ENCODE results near the gene RNF152. TPM values are rescaled to one million over a fixed set of nuclear protein-coding genes. Genes with fewer than 3 reads are reported as not detected.
"Not testable (repeated sequence)": the region's sequence is repeated elsewhere in the genome, so short reads cannot be mapped to it uniquely, and the experiment has no call there.

RNF152 gene
- total RNA-seq, 2 donors from 2014 or later: 7.7 to 11.3 TPM

DNA sequence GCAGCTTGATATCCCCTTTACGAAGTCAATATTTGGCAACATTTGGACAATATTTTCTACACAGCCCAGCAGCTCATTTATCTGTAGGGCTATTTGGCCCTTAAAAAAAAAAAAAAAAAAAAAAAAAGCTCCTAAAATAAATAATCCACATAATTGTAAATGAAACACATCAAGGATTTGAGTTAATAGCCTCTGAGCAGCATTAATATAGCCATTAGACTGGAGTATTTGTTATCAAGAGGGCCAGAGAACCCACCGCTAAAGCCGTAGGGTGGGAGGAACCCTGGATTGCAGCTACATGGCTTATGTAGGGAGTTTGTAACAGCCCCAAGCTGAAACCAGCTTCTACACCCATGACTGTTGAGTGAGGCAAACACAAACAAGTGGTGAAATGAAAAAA is 84.5 kb downstream of the RNF152 start:
- H3K27me3 ChIP-seq: no peaks in the 10 kb centered on the region
- H3K4me3 ChIP-seq: no peak overlapping the region
- no peak for DNase-seq (ENCODE audit: low spot score)
- no peaks in the 10 kb centered on the region for H3K9me3 ChIP-seq
- TF ChIP-seq, protein P1, sequence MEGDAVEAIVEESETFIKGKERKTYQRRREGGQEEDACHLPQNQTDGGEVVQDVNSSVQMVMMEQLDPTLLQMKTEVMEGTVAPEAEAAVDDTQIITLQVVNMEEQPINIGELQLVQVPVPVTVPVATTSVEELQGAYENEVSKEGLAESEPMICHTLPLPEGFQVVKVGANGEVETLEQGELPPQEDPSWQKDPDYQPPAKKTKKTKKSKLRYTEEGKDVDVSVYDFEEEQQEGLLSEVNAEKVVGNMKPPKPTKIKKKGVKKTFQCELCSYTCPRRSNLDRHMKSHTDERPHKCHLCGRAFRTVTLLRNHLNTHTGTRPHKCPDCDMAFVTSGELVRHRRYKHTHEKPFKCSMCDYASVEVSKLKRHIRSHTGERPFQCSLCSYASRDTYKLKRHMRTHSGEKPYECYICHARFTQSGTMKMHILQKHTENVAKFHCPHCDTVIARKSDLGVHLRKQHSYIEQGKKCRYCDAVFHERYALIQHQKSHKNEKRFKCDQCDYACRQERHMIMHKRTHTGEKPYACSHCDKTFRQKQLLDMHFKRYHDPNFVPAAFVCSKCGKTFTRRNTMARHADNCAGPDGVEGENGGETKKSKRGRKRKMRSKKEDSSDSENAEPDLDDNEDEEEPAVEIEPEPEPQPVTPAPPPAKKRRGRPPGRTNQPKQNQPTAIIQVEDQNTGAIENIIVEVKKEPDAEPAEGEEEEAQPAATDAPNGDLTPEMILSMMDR (IDR thresholded peaks at IDR 0.05): no peak
- H3K4me1 ChIP-seq: no peaks in the 10 kb centered on the region
- H3K27ac ChIP-seq: no peak overlapping the region
- H3K36me3 ChIP-seq: no peaks in the 10 kb centered on the region

- TF ChIP-seq, protein P1 (IDR thresholded peaks at IDR 0.05): no peak
- H3K36me3 ChIP-seq: no peaks in the 10 kb centered on the region
- no peaks in the 10 kb centered on the region for H3K4me1 ChIP-seq
- H3K4me3 ChIP-seq: no peak overlapping the region
- H3K27ac ChIP-seq: no peak overlapping the region
- no peaks in the 10 kb centered on the region for H3K9me3 ChIP-seq
- DNase-seq (ENCODE audit: low spot score): no peak
- H3K27me3 ChIP-seq: no peaks in the 10 kb centered on the region
These were observed 89.4 kb downstream of the RNF152 start for GRCh38 chr18:61803393-61803792.

DNA sequence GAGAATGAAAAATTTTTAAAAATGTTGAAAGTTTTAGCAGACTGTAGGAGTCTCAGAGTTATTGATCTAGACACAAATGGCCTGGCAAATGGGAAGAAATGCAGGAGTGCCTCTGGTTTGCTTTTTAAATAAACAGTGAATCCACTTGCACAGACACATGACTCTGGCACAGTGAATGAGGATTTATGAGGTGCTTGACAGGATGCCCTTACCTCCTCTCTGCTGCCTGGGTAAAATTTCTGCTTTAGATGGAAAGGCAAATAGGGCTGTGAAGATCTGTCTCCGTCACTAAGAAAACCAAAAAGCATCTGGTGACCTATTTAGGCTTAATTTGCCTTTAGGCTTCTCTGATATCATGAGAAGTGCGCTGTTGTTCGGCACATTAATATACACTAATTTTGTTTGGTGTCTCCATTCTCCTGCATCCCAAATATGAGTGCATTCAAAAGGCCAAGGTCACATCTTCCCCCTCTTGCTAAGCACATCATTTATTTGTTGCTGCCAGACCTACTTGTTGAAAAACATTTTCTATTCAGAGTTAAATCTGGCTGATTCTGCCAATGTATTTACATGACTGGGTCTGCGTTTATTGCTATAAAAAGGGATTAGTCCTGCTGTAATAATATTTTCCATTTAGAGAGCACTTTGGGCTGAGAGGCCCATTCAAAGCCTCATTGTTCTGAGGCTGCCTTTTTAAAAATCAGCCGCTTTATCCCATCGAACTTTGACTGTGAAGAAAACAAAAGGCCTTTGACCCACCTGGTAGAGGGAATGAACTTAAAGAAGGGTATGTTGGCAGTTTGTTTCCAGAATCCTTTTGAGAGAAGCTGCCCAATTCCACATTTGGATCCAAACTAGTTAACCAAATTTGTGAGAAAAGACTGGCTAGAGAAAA is 94.9 kb downstream of the RNF152 start:
- Histone ChIP-seq H3K4me3 (no peak overlapping the region), H3K27ac (no peak overlapping the region), H3K36me3 (no peaks in the 10 kb centered on the region), H3K9me3 (no peaks in the 10 kb centered on the region), H3K4me1 (no peaks in the 10 kb centered on the region), H3K27me3 (no peaks in the 10 kb centered on the region)
- TF ChIP-seq, protein P1 (IDR thresholded peaks at IDR 0.05): no peak
- DNase-seq (ENCODE audit: low spot score): no peak

- DNase-seq (ENCODE audit: low spot score): no peak
- Histone ChIP-seq H3K9me3 (peaks cover 0 to 23% of the 10 kb centered on the region in 2 donors), H3K36me3 (no peaks in the 10 kb centered on the region), H3K27ac (no peak overlapping the region), H3K4me1 (no peaks in the 10 kb centered on the region), H3K4me3 (no peak overlapping the region), H3K27me3 (no peaks in the 10 kb centered on the region)
- TF ChIP-seq, protein P1 (IDR thresholded peaks at IDR 0.05): no peak
These were observed 101.8 kb downstream of the RNF152 start for GRCh38 chr18:61791031-61791430.

DNA sequence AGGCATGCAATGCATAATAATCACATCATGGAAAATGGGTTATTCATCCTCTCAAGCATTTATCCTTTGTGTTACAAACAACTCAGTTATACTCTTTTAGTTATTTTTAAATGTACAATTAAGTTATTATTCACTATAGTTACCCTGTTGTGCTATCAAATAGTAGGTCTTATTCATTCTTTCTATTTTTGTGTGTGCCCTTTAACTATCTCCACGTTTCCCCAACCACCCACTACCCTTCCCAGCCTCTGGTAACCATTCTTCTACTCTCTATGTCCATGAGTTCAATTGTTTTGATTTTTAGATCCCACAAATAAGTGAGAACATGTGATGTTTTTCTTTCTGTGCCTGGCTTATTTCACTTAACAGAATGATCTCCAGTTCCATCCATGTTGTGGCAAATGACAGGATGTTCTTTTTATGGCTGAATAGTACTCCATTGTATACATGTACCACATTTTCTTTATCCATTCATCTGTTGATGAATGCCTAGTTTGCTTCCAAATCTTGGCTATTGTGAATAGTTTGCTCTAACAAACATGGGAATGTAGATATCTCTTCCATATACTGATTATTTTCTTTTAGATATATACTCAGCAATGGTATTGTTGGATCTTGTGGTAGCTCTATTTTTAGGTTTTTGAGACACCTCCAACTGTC is 105.7 kb downstream of the RNF152 start:
- not testable (repeated sequence) for H3K27me3 ChIP-seq; DNase-seq (ENCODE audit: low spot score); H3K4me3 ChIP-seq; H3K27ac ChIP-seq; H3K4me1 ChIP-seq; H3K36me3 ChIP-seq
- H3K9me3 ChIP-seq: peaks cover 0 to 23% of the 10 kb centered on the region in 2 donors

DNA sequence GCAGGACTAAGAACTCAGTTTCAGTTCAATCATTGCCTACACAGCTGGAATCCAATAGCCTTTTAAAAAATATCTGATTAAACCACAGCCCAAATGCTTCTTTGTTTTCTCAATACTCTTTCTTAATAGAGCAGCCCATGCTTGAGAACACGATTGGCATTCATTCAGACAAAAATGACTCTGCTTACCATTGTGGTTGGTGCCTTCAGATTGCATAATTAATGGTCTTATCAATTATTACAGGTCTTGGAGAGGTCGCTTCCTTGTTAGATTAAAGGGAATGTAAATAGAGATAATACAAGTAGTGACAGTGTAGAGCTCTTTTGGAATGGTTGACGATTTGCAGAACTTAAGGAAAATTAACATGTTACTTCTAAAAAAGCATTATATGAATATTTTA is 107.2 kb downstream of the RNF152 start:
- H3K4me1 ChIP-seq: no peaks in the 10 kb centered on the region
- H3K36me3 ChIP-seq: no peaks in the 10 kb centered on the region
- no peak for DNase-seq (ENCODE audit: low spot score)
- H3K27ac ChIP-seq: no peak overlapping the region
- TF ChIP-seq, protein P1 (IDR thresholded peaks at IDR 0.05): no peak
- H3K27me3 ChIP-seq: no peaks in the 10 kb centered on the region
- peaks cover 0 to 23% of the 10 kb centered on the region in 2 donors for H3K9me3 ChIP-seq
- H3K4me3 ChIP-seq: no peak overlapping the region

All from right atrium auricular region (tissue), 2 donors.